Lung (tissue), 12 donors: ENCODE results near the gene AK4. TPM values are rescaled to one million over a fixed set of nuclear protein-coding genes. Genes with fewer than 3 reads are reported as not detected.

Source experiments
- ATAC-seq: fragments of 200-7000 bp; cut with Tn5 transposase; one replicate; pipeline ENCODE4 v1.9.1; 2020; ENCODE audit warnings: moderate number of reproducible peaks; ENCODE audit not compliant: insufficient read depth, low FRiP score
- DNase-seq, 3 donors: peaks; one replicate each; pipeline ENCODE4 v3.0.0-alpha.2; 2013 to 2017
- H3K27ac ChIP-seq, 2 donors: one replicate each; pipeline ENCODE4 v1.5.1; 2013; ENCODE audit warnings: mild to moderate bottlenecking in 2 of 2, moderate library complexity in 2 of 2, control low read depth in 1 of 2, inconsistent platforms in 1 of 2, low read depth in 1 of 2, low read length in 1 of 2
- H3K27me3 ChIP-seq, 3 donors: one replicate each; pipeline ENCODE4 v1.5.1; 2013; ENCODE audit warnings: low read length in 2 of 3; ENCODE audit not compliant: control insufficient read depth in 3 of 3, insufficient read depth in 3 of 3
- H3K36me3 ChIP-seq, 4 donors: one replicate each; pipeline ENCODE4 v1.5.1; 2013; ENCODE audit warnings: low read length in 4 of 4, mild to moderate bottlenecking in 1 of 4, moderate library complexity in 1 of 4; ENCODE audit not compliant: control insufficient read depth in 4 of 4, insufficient read depth in 4 of 4
- H3K4me1 ChIP-seq, 5 donors: one replicate each; pipeline ENCODE4 v1.5.1; 2013; ENCODE audit warnings: low read length in 5 of 5, mild to moderate bottlenecking in 2 of 5, moderate library complexity in 1 of 5; ENCODE audit not compliant: control insufficient read depth in 5 of 5, insufficient read depth in 5 of 5
- H3K4me3 ChIP-seq: one replicate; pipeline ENCODE4 v1.5.1; 2013; ENCODE audit warnings: mild to moderate bottlenecking, control low read depth, moderate library complexity
- H3K9ac ChIP-seq, 2 donors: one replicate each; pipeline ENCODE4 v1.5.1; 2013; ENCODE audit warnings: low read length in 2 of 2, control low read depth in 1 of 2; ENCODE audit not compliant: insufficient read depth in 1 of 2
- H3K9me3 ChIP-seq, 4 donors: one replicate each; pipeline ENCODE4 v1.5.1; 2013; ENCODE audit warnings: low read length in 3 of 4, mild to moderate bottlenecking in 1 of 4, moderate library complexity in 1 of 4; ENCODE audit not compliant: control insufficient read depth in 4 of 4, insufficient read depth in 3 of 4
- CTCF ChIP-seq: IDR thresholded peaks from 2 replicates; pipeline ENCODE4 v1.5.1; 2012; ENCODE audit warnings: mild to moderate bottlenecking; ENCODE audit errors: control extremely low read depth, extremely low read depth
- WGBS, 2 donors: extraction: QIAGEN DNeasy Blood & Tissue Kit; methylation state at CpG; one replicate each; pipeline ENCODE4 v1.1.7; 2013; 5-methylcytosine and 5-hydroxymethylcytosine counted together
- polyA plus RNA-seq, 2 donors: library from polyadenylated mRNA; stranded (reverse); fragments of 200-250 nt; gene quantifications; one replicate each; pipeline ENCODE4 v1.2.1, GENCODE V29; 2013
- total RNA-seq, 2 donors: library from RNA; depleted of rRNA in 1 of 2; stranded (reverse); fragments of >200 nt in 1 of 2; gene quantifications; one replicate each; pipeline ENCODE4 v1.2.1, GENCODE V29; 2014 to 2021
- donor health status: control.
- donor health status: control.
- donor health status: Bipolar disorder and iron deficiency.
- donor health status: healthy.
- donor health status: DM: yes; HTN: yes; CAD: no.

The AK4 gene
- total and polyA plus RNA-seq, 4 donors: 1.1 to 13.7 (median 6.5) TPM

- Histone ChIP-seq H3K27ac (no peak overlapping the region), H3K9ac (no peak overlapping the region), H3K9me3 (peaks cover 0 to 4% (median 0%) of the 10 kb centered on the region in 4 donors), H3K4me3 (no peak overlapping the region), H3K27me3 (peaks cover 0 to 38% (median 0%) of the 10 kb centered on the region in 3 donors), H3K36me3 (no peaks in the 10 kb centered on the region), H3K4me1 (peaks cover 0 to 19% (median 0%) of the 10 kb centered on the region in 5 donors)
- TF ChIP-seq CTCF: no peak
- no peak for DNase-seq
- no peak for ATAC-seq
- 90 to 91% methylated on average over 5 of the region's 5 CpGs for WGBS, 2 donors
Measured at GRCh38 chr1:65193129-65193695, 45.2 kb downstream of the AK4 start.

GRCh38 chr1:65195495-65196417 lies 47.8 kb downstream of the AK4 start:
- peak overlapping the region in 1 of 2 donors; percentile 56 for H3K27ac ChIP-seq
- peak; percentile 17 for ATAC-seq
- WGBS, 2 donors: 65 to 85% methylated on average over 9 of the region's 9 CpGs

GRCh38 chr1:65196926-65197325 lies 48.9 kb downstream of the AK4 start:
- Histone ChIP-seq H3K27ac (no peak overlapping the region), H3K4me3 (no peak overlapping the region), H3K27me3 (peaks cover 0 to 37% (median 5%) of the 10 kb centered on the region in 3 donors), H3K36me3 (no peaks in the 10 kb centered on the region), H3K9ac (no peak overlapping the region), H3K9me3 (peaks cover 0 to 4% (median 0%) of the 10 kb centered on the region in 4 donors), H3K4me1 (peaks cover 0 to 19% (median 0%) of the 10 kb centered on the region in 5 donors)
- ATAC-seq (no peak), DNase-seq (no peak)
- 89% methylated on average over 5 of the region's 5 CpGs for WGBS, 2 donors
- TF ChIP-seq CTCF: no peak

More at GRCh38 chr1:65195495-65196417, 47.8 kb downstream of the AK4 start:
- TF ChIP-seq CTCF: no peak
- Histone ChIP-seq H3K4me3 (no peak overlapping the region), H3K9ac (no peak overlapping the region), H3K9me3 (peaks cover 0 to 4% (median 0%) of the 10 kb centered on the region in 4 donors), H3K27me3 (peaks cover 0 to 40% (median 0%) of the 10 kb centered on the region in 3 donors), H3K36me3 (no peaks in the 10 kb centered on the region), H3K4me1 (peaks cover 0 to 19% (median 0%) of the 10 kb centered on the region in 5 donors)
- peak in 2 of 3 donors; percentile 39 to 70 for DNase-seq
